OCI-LY7 (cell line): ENCODE data around the gene BLM. TPM values are rescaled to one million over a fixed set of nuclear protein-coding genes. Genes with fewer than 3 reads are reported as not detected.
A peak's percentile ranks its signal among the peaks of the same experiment; 100 is the strongest.
"Not testable (repeated sequence)": the region's sequence is repeated elsewhere in the genome, so short reads cannot be mapped to it uniquely, and the experiment has no call there.

Experiments used
- BruUV-seq: library from RNA; stranded (reverse); fragments of 400-500 nt; replicated peaks from 2 replicates; lab custom pipeline; 2021; lab: Mats Ljungman, UMichigan
- CTCF ChIA-PET: fragments of 300-600 bp; sonication (Branson Sonifier 250); formaldehyde crosslinking; loops from one replicate; lab custom pipeline; 2022; ENCODE audit warnings: antibody characterized with exemption; ENCODE audit not compliant: unreplicated experiment; lab: Charles Lee
- POLR2A ChIA-PET: fragments of 300-600 bp; sonication (Branson Sonifier 250); formaldehyde crosslinking; loops from one replicate; lab custom pipeline; 2022; ENCODE audit warnings: antibody characterized with exemption; lab: Charles Lee
- DNase-seq: peaks from one replicate; pipeline ENCODE4 v3.0.0-alpha.2; 2015; ENCODE audit warnings: low spot score
- H2AFZ ChIP-seq: fragments of 200-600 bp; sonication (generic), shearing (Covaris generic); 2 replicates; pipeline ENCODE4 v1.6.1; 2014; ENCODE audit warnings: mild to moderate bottlenecking, antibody characterized with exemption, low read length, moderate library complexity
- H3K27ac ChIP-seq: fragments of 200-600 bp; sonication (generic); 2 replicates; pipeline ENCODE4 v1.5.1; 2014; ENCODE audit warnings: mixed run types, low read depth, mild to moderate bottlenecking, moderate library complexity, low read length, inconsistent platforms; ENCODE audit not compliant: poor library complexity, severe bottlenecking
- H3K36me3 ChIP-seq: fragments of 200-600 bp; sonication (generic); 2 replicates; pipeline ENCODE4 v1.6.1; 2014; ENCODE audit warnings: mild to moderate bottlenecking, antibody characterized with exemption, low read length, moderate library complexity, mixed read lengths; ENCODE audit not compliant: insufficient read depth
- H3K4me1 ChIP-seq: fragments of 200-600 bp; sonication (generic); 2 replicates; pipeline ENCODE4 v1.5.1; 2014; ENCODE audit warnings: mild to moderate bottlenecking, low read length; ENCODE audit not compliant: insufficient read depth, poor library complexity, severe bottlenecking
- H3K4me2 ChIP-seq: fragments of 200-600 bp; sonication (generic); 2 replicates; pipeline ENCODE4 v1.6.1; 2014; ENCODE audit warnings: mild to moderate bottlenecking, low read length
- H3K4me3 ChIP-seq: fragments of 200-600 bp; sonication (generic); 2 replicates; pipeline ENCODE4 v1.5.1; 2014; ENCODE audit warnings: mild to moderate bottlenecking, low read depth, low read length; ENCODE audit not compliant: poor library complexity, severe bottlenecking
- H3K79me2 ChIP-seq: fragments of 200-600 bp; sonication (generic); 2 replicates; pipeline ENCODE4 v1.6.1; 2016; ENCODE audit warnings: low read depth, mild to moderate bottlenecking, low read length, moderate library complexity, mixed read lengths; ENCODE audit not compliant: insufficient read depth
- H3K9me2 ChIP-seq: fragments of 200-600 bp; sonication (generic); 2 replicates; pipeline ENCODE4 v1.6.1; 2016; ENCODE audit warnings: mild to moderate bottlenecking, low read length, mixed read lengths; ENCODE audit not compliant: insufficient read depth
- H3K9me3 ChIP-seq: fragments of 200-600 bp; sonication (generic); 2 replicates; pipeline ENCODE4 v1.6.1; 2014; ENCODE audit warnings: mild to moderate bottlenecking, mixed run types, low read length, mixed read lengths
- H4K20me1 ChIP-seq: fragments of 200-600 bp; sonication (generic); 2 replicates; pipeline ENCODE4 v1.6.1; 2014; ENCODE audit warnings: mild to moderate bottlenecking, antibody characterized with exemption, low read length, moderate library complexity, mixed read lengths; ENCODE audit not compliant: insufficient read depth
- EZH2phosphoT487 ChIP-seq: fragments of 200-600 bp; sonication (generic); IDR thresholded peaks from 2 replicates; pipeline ENCODE4 v1.6.1; 2018; ENCODE audit warnings: low read depth, borderline replicate concordance, mild to moderate bottlenecking, mixed run types, antibody characterized with exemption, low read length, moderate library complexity, mixed read lengths
- intact Hi-C: fragments of 100-400 bp; cut with micrococcal nuclease; formaldehyde crosslinking; loops from one replicate; pipeline ENCODE4 v1.10.0; 2022; ENCODE audit not compliant: unreplicated experiment
- total RNA-seq, 2 experiments: library from RNA; depleted of rRNA in 1 of 2; stranded (reverse); fragments of >200 nt in 1 of 2; shearing (Covaris generic) in 1 of 2; gene quantifications; 2 replicates each; pipeline ENCODE4 v1.2.3, GENCODE V29; 2014 to 2022
- TF ChIP-seq, protein P1 (sequence below): fragments of 200-600 bp; sonication (generic); conservative IDR thresholded peaks from 2 replicates; pipeline ENCODE4 v1.5.1; 2014; ENCODE audit warnings: mild to moderate bottlenecking, antibody characterized with exemption, low read length, moderate library complexity, mixed read lengths

Gene BLM
- total RNA-seq, 2 experiments from 2014 or later, result 47.1 to 51.8 TPM

DNA sequence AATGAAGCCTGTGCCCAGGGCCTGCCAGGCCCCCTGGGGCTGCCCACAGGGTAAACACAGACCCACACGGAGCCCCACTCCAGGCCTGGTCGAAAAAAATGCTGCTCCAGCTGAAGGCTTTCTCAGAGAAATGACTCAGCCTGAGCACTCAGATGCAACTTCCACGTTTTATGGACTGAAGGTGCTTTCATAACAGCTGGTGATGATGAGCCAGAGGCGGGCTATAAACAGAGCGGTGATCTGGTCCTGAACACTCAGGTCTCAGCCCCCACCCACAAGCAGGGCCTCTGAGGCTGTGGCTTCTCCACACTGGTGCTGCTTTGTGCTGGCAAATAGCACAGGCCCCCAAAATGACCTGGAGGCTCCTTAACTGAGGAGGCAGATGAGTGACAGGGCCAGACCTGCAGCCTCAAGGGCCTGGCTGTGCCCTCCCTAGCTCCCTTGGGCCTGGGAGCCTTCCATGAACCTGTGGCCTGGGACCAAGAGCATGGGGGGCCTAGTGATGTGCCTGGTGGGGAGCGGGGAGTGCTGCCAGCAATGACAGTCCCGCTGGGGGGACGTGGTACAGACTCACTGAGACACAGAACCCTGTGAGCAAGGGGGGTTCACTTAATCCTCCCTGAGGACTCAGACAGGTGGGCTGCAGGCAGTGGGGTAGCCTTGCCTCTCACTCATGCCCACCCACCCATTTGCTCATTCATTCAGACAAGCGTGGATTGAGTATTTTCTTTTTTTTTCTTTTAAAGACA, 128.2 kb downstream of the BLM start:
- H3K79me2 ChIP-seq, result no peaks in the 10 kb centered on the region
- peaks cover 25% of the 10 kb centered on the region for H3K4me1 ChIP-seq
- no peaks in the 10 kb centered on the region for H3K9me2 ChIP-seq
- CTCF ChIA-PET, result interaction anchor here (0.6 kb wide), 1 partner anchor 129 kb away, joined by 3 read pairs; no protein-coding TSS in a partner anchor
- peak overlapping the region; percentile 33 for H2AFZ ChIP-seq
- H3K36me3 ChIP-seq, result no peaks in the 10 kb centered on the region
- peak; percentile 71 for DNase-seq
- intact Hi-C loops, result no loop called here
- H3K27ac ChIP-seq, result peak overlapping the region; percentile 34
- POLR2A ChIA-PET, result interaction anchor here (0.6 to 0.7 kb wide), 2 partner anchors 60 to 234 kb away, joined by 3 to 6 read pairs; no protein-coding TSS in a partner anchor
- H4K20me1 ChIP-seq, result no peaks in the 10 kb centered on the region
- H3K4me3 ChIP-seq, result no peak overlapping the region
- H3K9me3 ChIP-seq, result no peaks in the 10 kb centered on the region
- no TSS peak for BruUV-seq
- no peak for TF ChIP-seq EZH2phosphoT487
- TF ChIP-seq, protein P1, sequence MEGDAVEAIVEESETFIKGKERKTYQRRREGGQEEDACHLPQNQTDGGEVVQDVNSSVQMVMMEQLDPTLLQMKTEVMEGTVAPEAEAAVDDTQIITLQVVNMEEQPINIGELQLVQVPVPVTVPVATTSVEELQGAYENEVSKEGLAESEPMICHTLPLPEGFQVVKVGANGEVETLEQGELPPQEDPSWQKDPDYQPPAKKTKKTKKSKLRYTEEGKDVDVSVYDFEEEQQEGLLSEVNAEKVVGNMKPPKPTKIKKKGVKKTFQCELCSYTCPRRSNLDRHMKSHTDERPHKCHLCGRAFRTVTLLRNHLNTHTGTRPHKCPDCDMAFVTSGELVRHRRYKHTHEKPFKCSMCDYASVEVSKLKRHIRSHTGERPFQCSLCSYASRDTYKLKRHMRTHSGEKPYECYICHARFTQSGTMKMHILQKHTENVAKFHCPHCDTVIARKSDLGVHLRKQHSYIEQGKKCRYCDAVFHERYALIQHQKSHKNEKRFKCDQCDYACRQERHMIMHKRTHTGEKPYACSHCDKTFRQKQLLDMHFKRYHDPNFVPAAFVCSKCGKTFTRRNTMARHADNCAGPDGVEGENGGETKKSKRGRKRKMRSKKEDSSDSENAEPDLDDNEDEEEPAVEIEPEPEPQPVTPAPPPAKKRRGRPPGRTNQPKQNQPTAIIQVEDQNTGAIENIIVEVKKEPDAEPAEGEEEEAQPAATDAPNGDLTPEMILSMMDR, result no peak
- peak overlapping the region; percentile 24 for H3K4me2 ChIP-seq

DNA sequence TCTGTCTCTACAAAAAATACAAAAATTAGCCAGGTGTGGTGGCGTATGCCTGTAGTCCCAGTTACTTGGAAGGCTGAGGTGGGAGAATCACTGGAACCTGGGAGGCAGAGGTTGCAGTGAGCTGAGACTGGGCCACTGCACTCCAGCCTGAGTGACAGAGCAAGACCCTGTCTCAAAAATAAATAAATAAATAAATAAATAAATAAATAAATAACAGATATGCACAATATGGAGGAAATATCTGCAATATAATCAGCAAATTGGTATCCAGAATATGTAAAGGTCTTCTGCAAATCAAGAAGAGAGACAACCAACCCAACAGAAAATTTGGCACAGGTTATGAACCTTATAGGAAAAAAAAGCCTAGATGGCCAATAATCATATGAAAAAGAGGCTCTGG, 132.3 kb downstream of the BLM start:
- intact Hi-C loops, H3K9me2 ChIP-seq, H2AFZ ChIP-seq, BruUV-seq, H3K4me2 ChIP-seq, DNase-seq, H4K20me1 ChIP-seq, H3K9me3 ChIP-seq, H3K27ac ChIP-seq, CTCF ChIA-PET, H3K36me3 ChIP-seq, H3K4me3 ChIP-seq, H3K79me2 ChIP-seq: not testable (repeated sequence)
- POLR2A ChIA-PET, result interaction anchor here (0.6 kb wide), 1 partner anchor 134 kb away, joined by 3 read pairs; no protein-coding TSS in a partner anchor
- peaks cover 50% of the 10 kb centered on the region for H3K4me1 ChIP-seq

DNA sequence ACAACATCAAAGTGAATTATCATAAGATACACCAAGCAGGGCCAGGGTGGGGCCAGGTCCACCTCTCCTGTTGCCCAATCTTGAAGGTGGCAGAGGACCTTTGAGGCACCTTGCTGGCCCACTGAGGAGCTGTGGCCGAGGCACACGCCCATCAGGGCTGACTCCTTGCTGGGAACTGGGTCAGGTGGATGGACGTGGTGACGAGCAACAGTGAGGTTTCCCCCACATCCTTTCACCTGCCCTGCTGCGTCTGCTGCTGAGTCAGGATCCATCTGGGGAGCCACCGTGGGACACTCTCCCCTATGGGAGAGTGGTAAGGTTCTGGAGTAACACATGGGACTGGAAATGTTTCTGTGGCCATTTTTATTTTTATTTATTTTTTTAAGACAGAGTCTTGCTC, 134.0 kb downstream of the BLM start:
- no peaks in the 10 kb centered on the region for H3K79me2 ChIP-seq
- H3K36me3 ChIP-seq, result no peaks in the 10 kb centered on the region; the same call in 1 of the 2 replicates
- no peaks in the 10 kb centered on the region for H3K9me2 ChIP-seq
- POLR2A ChIA-PET, result interaction anchor here (0.6 to 2.5 kb wide), 7 partner anchors 8 to 440 kb away, joined by 3 to 15 read pairs (median 5); no protein-coding TSS in a partner anchor
- H4K20me1 ChIP-seq, result no peaks in the 10 kb centered on the region
- H3K4me1 ChIP-seq, result peaks cover 55% of the 10 kb centered on the region
- H3K9me3 ChIP-seq, result no peaks in the 10 kb centered on the region
- CTCF ChIA-PET, result no interaction called here
- intact Hi-C loops, result no loop called here
- DNase-seq, result no peak
- H3K27ac ChIP-seq, result no peak overlapping the region
- H3K4me3 ChIP-seq, result no peak overlapping the region
- no TSS peak for BruUV-seq
- peak overlapping the region; percentile 14; the same call in 1 of the 2 replicates for H3K4me2 ChIP-seq
- H2AFZ ChIP-seq, result no peak overlapping the region
- TF ChIP-seq, protein P1, result no peak
- TF ChIP-seq EZH2phosphoT487, result no peak
